HG03432 (cell line): ENCODE data around the gene FAM184B.

ENCODE experiments used
- ATAC-seq: cut with Tn5 transposase; IDR thresholded peaks from one replicate; pipeline ENCODE4 v1.9.1; 2021; ENCODE audit warnings: mild to moderate bottlenecking, moderate library complexity; ENCODE audit not compliant: unreplicated experiment

Gene FAM184B

DNA sequence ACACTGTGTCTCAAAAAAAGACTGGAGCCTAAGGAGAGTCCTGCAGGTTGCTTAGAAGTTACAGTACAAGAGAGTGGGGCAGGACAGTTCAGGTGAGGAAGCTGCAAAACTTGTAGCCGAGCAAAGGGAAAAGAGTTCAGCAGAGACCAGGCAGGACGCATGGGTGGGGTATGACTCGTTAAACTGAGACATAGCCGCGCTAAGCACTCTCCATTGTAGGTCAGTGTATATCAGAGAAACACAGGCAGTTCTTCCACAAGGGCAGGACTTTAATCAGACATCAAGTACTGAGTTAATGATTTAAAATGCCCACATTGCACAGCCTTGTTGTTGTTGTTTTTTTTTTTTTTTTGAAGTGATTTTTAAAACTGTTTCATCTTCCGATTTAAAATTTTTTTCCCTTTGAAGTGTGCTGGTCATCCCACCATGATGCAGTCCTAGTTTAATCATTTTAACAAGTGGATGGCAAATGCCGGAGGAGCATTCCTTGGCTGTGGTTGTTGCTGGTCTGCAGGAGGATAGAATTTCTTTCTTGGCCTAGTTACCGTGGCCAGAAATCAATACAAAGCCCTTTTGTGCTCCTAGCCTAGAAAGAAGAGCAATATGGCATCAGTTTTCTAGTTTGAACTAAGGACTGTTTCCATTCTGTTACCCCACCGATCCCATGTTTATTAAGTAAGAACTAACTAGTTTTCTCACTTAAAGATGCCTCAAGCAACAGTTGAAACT lies 194.2 kb downstream of the FAM184B start:
- ATAC-seq, result no peak

DNA sequence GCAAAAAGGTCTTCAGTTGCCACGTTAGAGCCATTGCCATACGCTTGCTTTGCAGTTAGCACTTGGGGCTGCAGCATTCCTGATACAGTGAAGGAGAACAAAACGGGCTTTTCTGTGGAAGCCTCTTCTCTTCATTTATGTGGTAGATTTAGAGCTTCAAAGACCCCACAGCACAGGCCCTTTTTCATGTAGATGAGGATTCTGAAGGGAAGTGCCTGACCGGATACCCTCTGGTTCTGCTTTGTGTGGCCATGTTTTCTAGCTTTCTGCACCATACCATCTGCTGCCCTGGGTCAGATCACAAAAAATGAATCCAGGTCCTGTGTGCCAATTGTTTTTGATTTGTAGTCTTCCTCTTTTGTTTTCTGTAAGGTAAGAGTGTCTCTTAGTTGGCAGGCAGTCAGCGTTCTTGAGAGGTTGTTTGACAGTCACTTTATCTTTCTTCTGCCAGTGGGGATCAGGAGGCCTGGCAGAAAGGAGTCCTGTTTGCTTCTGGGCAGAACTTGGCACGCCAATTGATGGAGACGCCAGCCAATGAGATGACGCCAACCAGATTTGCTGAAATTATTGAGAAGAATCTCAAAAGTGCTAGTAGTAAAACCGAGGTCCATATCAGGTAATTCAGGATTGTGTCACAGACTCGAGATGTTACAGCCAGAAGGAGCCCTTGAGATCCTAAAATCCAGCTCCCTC lies 196.8 kb downstream of the FAM184B start:
- no peak for ATAC-seq

DNA sequence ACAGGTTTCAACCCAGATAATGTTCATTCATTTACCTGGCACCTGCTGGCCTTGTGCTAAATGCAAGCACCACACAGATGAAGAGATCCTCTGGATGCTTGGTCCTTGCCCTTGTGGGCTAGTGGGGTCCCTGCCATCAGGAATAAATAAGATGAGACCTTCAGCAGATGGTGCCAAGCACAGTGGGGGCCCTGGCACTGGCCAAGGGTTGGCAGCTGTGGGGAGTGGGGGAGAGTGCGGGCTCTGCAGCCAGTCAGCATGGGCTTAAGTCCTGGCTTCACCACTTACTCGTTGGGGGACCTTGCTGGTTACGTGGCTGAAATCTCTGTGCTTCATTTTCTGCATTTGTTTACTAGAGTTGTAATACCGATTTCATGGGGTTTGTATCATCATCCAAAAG lies 197.5 kb downstream of the FAM184B start:
- ATAC-seq, result no peak

GRCh38 chr4:17583276-17583675 lies 198.1 kb downstream of the FAM184B start:
- ATAC-seq, result no peak

DNA sequence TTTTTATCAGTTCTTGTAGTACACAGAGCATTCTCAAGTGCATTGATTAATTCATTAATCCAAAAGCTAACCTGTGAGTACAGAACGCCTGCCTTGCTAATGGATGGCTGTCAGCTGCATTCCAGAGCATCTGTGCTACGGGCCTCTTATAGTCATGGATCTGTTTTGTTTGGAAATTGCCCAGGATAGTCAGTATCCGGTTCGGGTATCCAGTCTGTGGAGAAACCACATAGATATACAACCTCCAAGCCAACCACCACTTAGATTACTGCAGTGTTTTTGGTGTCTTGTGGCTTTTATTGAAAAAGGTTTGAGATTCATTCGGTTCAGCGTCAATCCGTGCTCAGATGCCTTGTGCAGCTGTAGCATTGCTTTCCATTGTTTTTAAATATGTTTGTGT lies 200.5 kb downstream of the FAM184B start:
- no peak for ATAC-seq
